ENCODE measurements around the gene ZPR1.
A peak's percentile ranks its signal among the peaks of the same experiment; 100 is the strongest.

Gene ZPR1

DNA sequence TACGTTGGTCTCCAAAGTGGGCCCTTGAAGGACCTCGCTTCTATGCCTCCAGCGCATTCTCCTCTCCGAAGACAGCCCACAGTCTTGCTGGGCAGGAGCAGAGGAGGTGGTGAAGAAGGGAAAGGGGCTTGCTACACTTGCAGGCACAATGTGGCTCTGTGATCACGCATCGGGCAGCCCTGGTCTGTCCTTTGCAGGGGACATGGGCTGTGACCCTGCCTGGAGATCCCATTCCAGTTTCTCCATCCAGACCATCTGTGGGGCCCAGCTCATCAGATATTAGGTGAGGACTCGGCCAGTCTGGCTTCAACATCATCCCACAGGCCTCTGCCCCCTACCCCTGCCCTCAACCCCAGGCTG, 48.8 kb upstream of the ZPR1 start:
- ChIA-PET POLR2A (interaction anchor here (1.1 to 2.3 kb wide), 4 partner anchors 17 to 308 kb away, joined by 4 to 13 read pairs (median 8); partner anchors contain the start of genes APOA5, PAFAH1B2 and ZPR1), CTCF (interaction anchor here (0.7 to 4.9 kb wide), 18 partner anchors 9 to 390 kb away, joined by 3 to 118 read pairs (median 6); partner anchors contain the start of genes APOA5, SIK3 and ZPR1)
- TF ChIP-seq, protein P1, sequence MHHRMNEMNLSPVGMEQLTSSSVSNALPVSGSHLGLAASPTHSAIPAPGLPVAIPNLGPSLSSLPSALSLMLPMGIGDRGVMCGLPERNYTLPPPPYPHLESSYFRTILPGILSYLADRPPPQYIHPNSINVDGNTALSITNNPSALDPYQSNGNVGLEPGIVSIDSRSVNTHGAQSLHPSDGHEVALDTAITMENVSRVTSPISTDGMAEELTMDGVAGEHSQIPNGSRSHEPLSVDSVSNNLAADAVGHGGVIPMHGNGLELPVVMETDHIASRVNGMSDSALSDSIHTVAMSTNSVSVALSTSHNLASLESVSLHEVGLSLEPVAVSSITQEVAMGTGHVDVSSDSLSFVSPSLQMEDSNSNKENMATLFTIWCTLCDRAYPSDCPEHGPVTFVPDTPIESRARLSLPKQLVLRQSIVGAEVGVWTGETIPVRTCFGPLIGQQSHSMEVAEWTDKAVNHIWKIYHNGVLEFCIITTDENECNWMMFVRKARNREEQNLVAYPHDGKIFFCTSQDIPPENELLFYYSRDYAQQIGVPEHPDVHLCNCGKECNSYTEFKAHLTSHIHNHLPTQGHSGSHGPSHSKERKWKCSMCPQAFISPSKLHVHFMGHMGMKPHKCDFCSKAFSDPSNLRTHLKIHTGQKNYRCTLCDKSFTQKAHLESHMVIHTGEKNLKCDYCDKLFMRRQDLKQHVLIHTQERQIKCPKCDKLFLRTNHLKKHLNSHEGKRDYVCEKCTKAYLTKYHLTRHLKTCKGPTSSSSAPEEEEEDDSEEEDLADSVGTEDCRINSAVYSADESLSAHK (tag by site-specific recombination; IDR thresholded peaks at IDR 0.05) = no peak
- TF ChIP-seq TCF7L2 (IDR thresholded peaks at IDR 0.05; ENCODE audit: borderline replicate concordance, low read depth, low read length) (no peak), RBAK (tag by site-specific recombination; IDR thresholded peaks at IDR 0.05) (no peak), ZNF768 (tag by site-specific recombination; IDR thresholded peaks at IDR 0.05) (no peak), KLF7 (tag by site-specific recombination; IDR thresholded peaks at IDR 0.05; ENCODE audit: borderline replicate concordance) (no peak), ZNF112 (tag by site-specific recombination; IDR thresholded peaks at IDR 0.05) (no peak), ZNF175 (tag by site-specific recombination; IDR thresholded peaks at IDR 0.05) (no peak), ZNF548 (tag by site-specific recombination; IDR thresholded peaks at IDR 0.05) (no peak), ZNF114 (tag by site-specific recombination; IDR thresholded peaks at IDR 0.05) (no peak), SALL2 (tag by site-specific recombination; IDR thresholded peaks at IDR 0.05; ENCODE audit: borderline replicate concordance) (no peak), ZNF292 (tag by site-specific recombination; IDR thresholded peaks at IDR 0.05; ENCODE audit: borderline replicate concordance, low read depth) (no peak), KLF16 (tag by site-specific recombination; IDR thresholded peaks at IDR 0.05) (no peak), BCL11A (tag by site-specific recombination; IDR thresholded peaks at IDR 0.05; ENCODE audit: low read depth) (no peak)
- TF ChIP-seq, protein P2, sequence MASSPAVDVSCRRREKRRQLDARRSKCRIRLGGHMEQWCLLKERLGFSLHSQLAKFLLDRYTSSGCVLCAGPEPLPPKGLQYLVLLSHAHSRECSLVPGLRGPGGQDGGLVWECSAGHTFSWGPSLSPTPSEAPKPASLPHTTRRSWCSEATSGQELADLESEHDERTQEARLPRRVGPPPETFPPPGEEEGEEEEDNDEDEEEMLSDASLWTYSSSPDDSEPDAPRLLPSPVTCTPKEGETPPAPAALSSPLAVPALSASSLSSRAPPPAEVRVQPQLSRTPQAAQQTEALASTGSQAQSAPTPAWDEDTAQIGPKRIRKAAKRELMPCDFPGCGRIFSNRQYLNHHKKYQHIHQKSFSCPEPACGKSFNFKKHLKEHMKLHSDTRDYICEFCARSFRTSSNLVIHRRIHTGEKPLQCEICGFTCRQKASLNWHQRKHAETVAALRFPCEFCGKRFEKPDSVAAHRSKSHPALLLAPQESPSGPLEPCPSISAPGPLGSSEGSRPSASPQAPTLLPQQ (tag by site-specific recombination; IDR thresholded peaks at IDR 0.05) = no peak
- TF ChIP-seq, protein P3, sequence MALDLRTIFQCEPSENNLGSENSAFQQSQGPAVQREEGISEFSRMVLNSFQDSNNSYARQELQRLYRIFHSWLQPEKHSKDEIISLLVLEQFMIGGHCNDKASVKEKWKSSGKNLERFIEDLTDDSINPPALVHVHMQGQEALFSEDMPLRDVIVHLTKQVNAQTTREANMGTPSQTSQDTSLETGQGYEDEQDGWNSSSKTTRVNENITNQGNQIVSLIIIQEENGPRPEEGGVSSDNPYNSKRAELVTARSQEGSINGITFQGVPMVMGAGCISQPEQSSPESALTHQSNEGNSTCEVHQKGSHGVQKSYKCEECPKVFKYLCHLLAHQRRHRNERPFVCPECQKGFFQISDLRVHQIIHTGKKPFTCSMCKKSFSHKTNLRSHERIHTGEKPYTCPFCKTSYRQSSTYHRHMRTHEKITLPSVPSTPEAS (tag by site-specific recombination; IDR thresholded peaks at IDR 0.05) = no peak
- TF ChIP-seq, protein P4, sequence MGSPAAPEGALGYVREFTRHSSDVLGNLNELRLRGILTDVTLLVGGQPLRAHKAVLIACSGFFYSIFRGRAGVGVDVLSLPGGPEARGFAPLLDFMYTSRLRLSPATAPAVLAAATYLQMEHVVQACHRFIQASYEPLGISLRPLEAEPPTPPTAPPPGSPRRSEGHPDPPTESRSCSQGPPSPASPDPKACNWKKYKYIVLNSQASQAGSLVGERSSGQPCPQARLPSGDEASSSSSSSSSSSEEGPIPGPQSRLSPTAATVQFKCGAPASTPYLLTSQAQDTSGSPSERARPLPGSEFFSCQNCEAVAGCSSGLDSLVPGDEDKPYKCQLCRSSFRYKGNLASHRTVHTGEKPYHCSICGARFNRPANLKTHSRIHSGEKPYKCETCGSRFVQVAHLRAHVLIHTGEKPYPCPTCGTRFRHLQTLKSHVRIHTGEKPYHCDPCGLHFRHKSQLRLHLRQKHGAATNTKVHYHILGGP (tag by site-specific recombination; IDR thresholded peaks at IDR 0.05) = no peak

DNA sequence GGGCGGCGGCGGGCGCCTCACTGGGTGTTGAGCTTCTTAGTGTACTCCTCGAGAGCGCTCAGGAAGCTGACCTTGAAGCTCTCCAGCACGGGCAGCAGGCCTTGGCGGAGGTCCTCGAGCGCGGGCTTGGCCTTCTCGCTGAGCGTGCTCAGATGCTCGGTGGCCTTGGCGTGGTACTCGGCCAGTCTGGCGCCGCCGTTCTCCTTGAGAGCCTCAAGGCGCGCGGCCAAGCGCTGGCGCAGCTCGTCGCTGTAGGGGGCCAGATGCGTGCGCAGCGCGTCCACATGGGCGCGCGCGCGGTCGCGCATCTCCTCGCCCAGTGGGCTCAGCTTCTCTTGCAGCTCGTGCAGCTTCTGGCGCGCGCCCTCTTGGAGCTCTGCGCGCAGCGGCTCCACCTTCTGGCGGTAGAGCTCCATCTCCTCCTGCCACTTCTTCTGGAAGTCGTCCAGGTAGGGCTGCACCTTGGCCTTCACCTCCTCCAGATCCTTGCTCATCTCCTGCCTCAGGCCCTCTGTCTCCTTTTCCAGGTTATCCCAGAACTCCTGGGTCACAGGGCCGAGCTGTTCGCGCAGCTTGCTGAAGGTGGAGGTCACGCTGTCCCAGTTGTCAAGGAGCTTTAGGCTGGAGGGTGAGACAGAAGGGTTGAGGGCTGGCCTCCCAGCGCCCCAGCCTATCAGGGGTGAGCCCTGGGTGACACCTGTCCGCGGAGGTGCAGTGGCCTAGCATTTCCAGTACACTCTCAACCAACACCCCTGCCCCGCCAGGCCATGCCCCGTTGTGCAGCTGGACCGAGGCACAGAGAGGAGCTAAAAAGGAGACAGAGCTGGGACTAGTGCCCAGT, 48.2 kb upstream of the ZPR1 start:
- Histone ChIP-seq H3K4me1 (ENCODE audit: control insufficient read depth, insufficient read depth, low read length) (no peaks in the 10 kb centered on the region), H3K9me3 (ENCODE audit: control insufficient read depth, insufficient read depth, low read depth, low read length) (no peaks in the 10 kb centered on the region), H3K4me3 (ENCODE audit: low read depth, low read length) (no peak overlapping the region; the same call in 1 of the 2 replicates), H3K27ac (ENCODE audit: extremely low read depth, low read depth, low read length) (no peak overlapping the region; the same call in 1 of the 2 replicates), H3K36me3 (ENCODE audit: control insufficient read depth in 2 of 2, insufficient read depth in 1 of 2, low read length in 2 of 2) (no peaks in the 10 kb centered on the region)
- ChIA-PET POLR2A (interaction anchor here (1.0 to 2.3 kb wide), 6 partner anchors 15 to 308 kb away, joined by 3 to 13 read pairs (median 6); partner anchors contain the start of genes APOA5, PAFAH1B2 and ZPR1), CTCF (interaction anchor here (0.6 to 4.9 kb wide), 32 partner anchors 9 to 399 kb away, joined by 3 to 118 read pairs (median 4); partner anchors contain the start of genes APOA5, SIK3 and ZPR1)
- TF ChIP-seq ZNF501 (tag by site-specific recombination; IDR thresholded peaks at IDR 0.05) (peak; percentile 66; the same call in 1 of the 2 replicates), IKZF3 (tag by site-specific recombination; IDR thresholded peaks at IDR 0.05) (no peak), ZNF311 (tag by site-specific recombination; IDR thresholded peaks at IDR 0.05; ENCODE audit: borderline replicate concordance) (no peak), ZBTB17 (tag by site-specific recombination; IDR thresholded peaks at IDR 0.05) (peak; percentile 56), ZNF544 (tag by site-specific recombination; IDR thresholded peaks at IDR 0.05) (no peak)
- TF ChIP-seq, protein P5, sequence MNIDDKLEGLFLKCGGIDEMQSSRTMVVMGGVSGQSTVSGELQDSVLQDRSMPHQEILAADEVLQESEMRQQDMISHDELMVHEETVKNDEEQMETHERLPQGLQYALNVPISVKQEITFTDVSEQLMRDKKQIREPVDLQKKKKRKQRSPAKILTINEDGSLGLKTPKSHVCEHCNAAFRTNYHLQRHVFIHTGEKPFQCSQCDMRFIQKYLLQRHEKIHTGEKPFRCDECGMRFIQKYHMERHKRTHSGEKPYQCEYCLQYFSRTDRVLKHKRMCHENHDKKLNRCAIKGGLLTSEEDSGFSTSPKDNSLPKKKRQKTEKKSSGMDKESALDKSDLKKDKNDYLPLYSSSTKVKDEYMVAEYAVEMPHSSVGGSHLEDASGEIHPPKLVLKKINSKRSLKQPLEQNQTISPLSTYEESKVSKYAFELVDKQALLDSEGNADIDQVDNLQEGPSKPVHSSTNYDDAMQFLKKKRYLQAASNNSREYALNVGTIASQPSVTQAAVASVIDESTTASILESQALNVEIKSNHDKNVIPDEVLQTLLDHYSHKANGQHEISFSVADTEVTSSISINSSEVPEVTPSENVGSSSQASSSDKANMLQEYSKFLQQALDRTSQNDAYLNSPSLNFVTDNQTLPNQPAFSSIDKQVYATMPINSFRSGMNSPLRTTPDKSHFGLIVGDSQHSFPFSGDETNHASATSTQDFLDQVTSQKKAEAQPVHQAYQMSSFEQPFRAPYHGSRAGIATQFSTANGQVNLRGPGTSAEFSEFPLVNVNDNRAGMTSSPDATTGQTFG (tag by site-specific recombination; IDR thresholded peaks at IDR 0.05; ENCODE audit: borderline replicate concordance) = no peak
- TF ChIP-seq, protein P6, sequence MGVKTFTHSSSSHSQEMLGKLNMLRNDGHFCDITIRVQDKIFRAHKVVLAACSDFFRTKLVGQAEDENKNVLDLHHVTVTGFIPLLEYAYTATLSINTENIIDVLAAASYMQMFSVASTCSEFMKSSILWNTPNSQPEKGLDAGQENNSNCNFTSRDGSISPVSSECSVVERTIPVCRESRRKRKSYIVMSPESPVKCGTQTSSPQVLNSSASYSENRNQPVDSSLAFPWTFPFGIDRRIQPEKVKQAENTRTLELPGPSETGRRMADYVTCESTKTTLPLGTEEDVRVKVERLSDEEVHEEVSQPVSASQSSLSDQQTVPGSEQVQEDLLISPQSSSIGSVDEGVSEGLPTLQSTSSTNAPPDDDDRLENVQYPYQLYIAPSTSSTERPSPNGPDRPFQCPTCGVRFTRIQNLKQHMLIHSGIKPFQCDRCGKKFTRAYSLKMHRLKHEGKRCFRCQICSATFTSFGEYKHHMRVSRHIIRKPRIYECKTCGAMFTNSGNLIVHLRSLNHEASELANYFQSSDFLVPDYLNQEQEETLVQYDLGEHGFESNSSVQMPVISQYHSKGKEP (tag by site-specific recombination; IDR thresholded peaks at IDR 0.05) = peak; percentile 79

More for the DNA sequence above, 48.8 kb upstream of the ZPR1 start:
- Histone ChIP-seq H3K4me3 (ENCODE audit: low read depth, low read length) (no peak overlapping the region), H3K27ac (ENCODE audit: extremely low read depth, low read depth, low read length) (no peak overlapping the region), H3K9me3 (ENCODE audit: control insufficient read depth, insufficient read depth, low read depth, low read length) (no peaks in the 10 kb centered on the region), H3K4me1 (ENCODE audit: control insufficient read depth, insufficient read depth, low read length) (no peaks in the 10 kb centered on the region), H3K36me3 (ENCODE audit: control insufficient read depth in 2 of 2, insufficient read depth in 1 of 2, low read length in 2 of 2) (no peaks in the 10 kb centered on the region)
